HepG2 (cell line): Measurements from ENCODE around the gene CACNG4. TPM values are rescaled to one million over a fixed set of nuclear protein-coding genes. Genes with fewer than 3 reads are reported as not detected.

Experiments used
- ARID5B ChIP-seq: IDR thresholded peaks from 2 replicates; pipeline ENCODE4 v1.4.0; 2020; ENCODE audit warnings: mild to moderate bottlenecking, missing genetic modification reagents
- BHLHE40 ChIP-seq: IDR thresholded peaks from 2 replicates; pipeline ENCODE4 v1.6.1; 2011; ENCODE audit warnings: low read length, improper control_type of control experiment
- CENPT ChIP-seq: sonication (generic); formaldehyde crosslinking; IDR thresholded peaks from 2 replicates; pipeline ENCODE4 v1.8.0; 2022; ENCODE audit warnings: low read depth, mild to moderate bottlenecking, moderate library complexity, missing genetic modification reagents
- FOXC1 ChIP-seq: sonication (generic); formaldehyde crosslinking; IDR thresholded peaks from 2 replicates; pipeline ENCODE4 v1.8.0; 2022; ENCODE audit warnings: mild to moderate bottlenecking, missing genetic modification reagents, borderline replicate concordance
- IRF2 ChIP-seq: IDR thresholded peaks from 2 replicates; pipeline ENCODE4 v1.6.1; 2018; ENCODE audit warnings: missing genetic modification reagents, missing compliant biosample characterization
- KLF15 ChIP-seq: sonication (generic); formaldehyde crosslinking; IDR thresholded peaks from 2 replicates; pipeline ENCODE4 v1.8.1; 2023; ENCODE audit warnings: borderline replicate concordance, mild to moderate bottlenecking, inconsistent platforms, missing genetic modification reagents, mixed read lengths
- SP140L ChIP-seq: sonication (generic); formaldehyde crosslinking; IDR thresholded peaks from 2 replicates; pipeline ENCODE4 v1.4.0; 2020; ENCODE audit warnings: missing genetic modification reagents, borderline replicate concordance
- TARDBP ChIP-seq: sonication (generic); formaldehyde crosslinking; IDR thresholded peaks from 2 replicates; pipeline ENCODE4 v1.8.0; 2022; ENCODE audit warnings: mild to moderate bottlenecking, missing genetic modification reagents
- ZKSCAN8 ChIP-seq: IDR thresholded peaks from 2 replicates; pipeline ENCODE4 v1.6.1; 2016; ENCODE audit warnings: borderline replicate concordance, missing genetic modification reagents, missing compliant biosample characterization
- ZNF224 ChIP-seq: sonication (generic); formaldehyde crosslinking; IDR thresholded peaks from 2 replicates; pipeline ENCODE4 v1.5.0; 2020; ENCODE audit warnings: mild to moderate bottlenecking, missing genetic modification reagents
- ZNF337 ChIP-seq: sonication (generic); formaldehyde crosslinking; IDR thresholded peaks from 2 replicates; pipeline ENCODE4 v1.5.1; 2020; ENCODE audit warnings: missing genetic modification reagents, low read depth, mild to moderate bottlenecking, borderline replicate concordance
- ZNF597 ChIP-seq: sonication (generic); formaldehyde crosslinking; IDR thresholded peaks from 2 replicates; pipeline ENCODE4 v1.5.0; 2020; ENCODE audit warnings: missing genetic modification reagents
- ZNF782 ChIP-seq: sonication (generic); formaldehyde crosslinking; IDR thresholded peaks from 2 replicates; pipeline ENCODE4 v1.4.0; 2020; ENCODE audit warnings: missing genetic modification reagents, mild to moderate bottlenecking, borderline replicate concordance
- ZSCAN29 ChIP-seq: sonication (generic); formaldehyde crosslinking; conservative IDR thresholded peaks from 2 replicates; pipeline ENCODE4 v1.4.0; 2020; ENCODE audit warnings: mild to moderate bottlenecking, missing genetic modification reagents
- polyA plus RNA-seq, 8 experiments: library from polyadenylated mRNA; depleted of rRNA in 3 of 8; stranded (reverse) in 7 of 8; unstranded in 1 of 8; fragments of >200 nt; fragmentation: Illumina TruSeq in 4 of 8; extraction: Trizol in 4 of 8; gene quantifications; 2 replicates each; pipeline versions ENCODE4 v1.2.1 to v1.2.3, GENCODE V29; 2011 to 2016; ENCODE audit warnings: low read depth in 4 of 8, missing spikeins in 1 of 8, mixed read lengths in 1 of 8; ENCODE audit not compliant: insufficient read depth in 1 of 8
- total RNA-seq, 5 experiments: library from RNA; depleted of rRNA; stranded (reverse); fragments of >200 nt; fragmentation: Illumina TruSeq; extraction: Trizol; gene quantifications; 2 replicates each; pipeline ENCODE4 v1.2.3, GENCODE V29; 2016; ENCODE audit warnings: low read depth in 1 of 5
- TF ChIP-seq, protein P1 (sequence below): IDR thresholded peaks from 2 replicates; pipeline ENCODE4 v1.6.1; 2012; ENCODE audit warnings: low read length, improper control_type of control experiment
- TF ChIP-seq, protein P2 (sequence below), 2 experiments: sonication (generic) in 1 of 2; formaldehyde crosslinking in 1 of 2; IDR thresholded peaks; 2 replicates each; pipeline versions ENCODE4 v1.5.1 to v1.6.1; 2011 to 2020; ENCODE audit warnings: borderline replicate concordance in 1 of 2, low read depth in 1 of 2, low read length in 1 of 2, mild to moderate bottlenecking in 1 of 2, missing genetic modification reagents in 1 of 2, moderate library complexity in 1 of 2

The CACNG4 gene
- total and polyA plus RNA-seq, 2 of the 13 experiments (the other 11 are each of a cell fraction or from before 2014, with no cell fraction given) = 0.09 TPM

- no peak for TF ChIP-seq FOXC1 (CRISPR knock-in tag)
- no peak for TF ChIP-seq ZNF597 (CRISPR knock-in tag)
- no peak; the same call in 1 of the 2 replicates for TF ChIP-seq ZNF782 (CRISPR knock-in tag)
- TF ChIP-seq ZNF224 = 0 out of 2 replicates have a peak, but pooled peaks have one; percentile 44
- TF ChIP-seq IRF2 (CRISPR knock-in tag) = peak; percentile 24; the same call in 1 of the 2 replicates
- TF ChIP-seq ARID5B = peak; percentile 67
- TF ChIP-seq BHLHE40 = 0 out of 2 replicates have a peak, but pooled peaks have one; percentile 48
- no peak for TF ChIP-seq KLF15
- peak; percentile 27; the same call in 1 of the 2 replicates for TF ChIP-seq ZKSCAN8 (CRISPR knock-in tag)
- TF ChIP-seq SP140L (CRISPR knock-in tag) = no peak
- peak; percentile 80 for TF ChIP-seq TARDBP (CRISPR knock-in tag)
- no peak for TF ChIP-seq CENPT (CRISPR knock-in tag)
- TF ChIP-seq, protein P1, sequence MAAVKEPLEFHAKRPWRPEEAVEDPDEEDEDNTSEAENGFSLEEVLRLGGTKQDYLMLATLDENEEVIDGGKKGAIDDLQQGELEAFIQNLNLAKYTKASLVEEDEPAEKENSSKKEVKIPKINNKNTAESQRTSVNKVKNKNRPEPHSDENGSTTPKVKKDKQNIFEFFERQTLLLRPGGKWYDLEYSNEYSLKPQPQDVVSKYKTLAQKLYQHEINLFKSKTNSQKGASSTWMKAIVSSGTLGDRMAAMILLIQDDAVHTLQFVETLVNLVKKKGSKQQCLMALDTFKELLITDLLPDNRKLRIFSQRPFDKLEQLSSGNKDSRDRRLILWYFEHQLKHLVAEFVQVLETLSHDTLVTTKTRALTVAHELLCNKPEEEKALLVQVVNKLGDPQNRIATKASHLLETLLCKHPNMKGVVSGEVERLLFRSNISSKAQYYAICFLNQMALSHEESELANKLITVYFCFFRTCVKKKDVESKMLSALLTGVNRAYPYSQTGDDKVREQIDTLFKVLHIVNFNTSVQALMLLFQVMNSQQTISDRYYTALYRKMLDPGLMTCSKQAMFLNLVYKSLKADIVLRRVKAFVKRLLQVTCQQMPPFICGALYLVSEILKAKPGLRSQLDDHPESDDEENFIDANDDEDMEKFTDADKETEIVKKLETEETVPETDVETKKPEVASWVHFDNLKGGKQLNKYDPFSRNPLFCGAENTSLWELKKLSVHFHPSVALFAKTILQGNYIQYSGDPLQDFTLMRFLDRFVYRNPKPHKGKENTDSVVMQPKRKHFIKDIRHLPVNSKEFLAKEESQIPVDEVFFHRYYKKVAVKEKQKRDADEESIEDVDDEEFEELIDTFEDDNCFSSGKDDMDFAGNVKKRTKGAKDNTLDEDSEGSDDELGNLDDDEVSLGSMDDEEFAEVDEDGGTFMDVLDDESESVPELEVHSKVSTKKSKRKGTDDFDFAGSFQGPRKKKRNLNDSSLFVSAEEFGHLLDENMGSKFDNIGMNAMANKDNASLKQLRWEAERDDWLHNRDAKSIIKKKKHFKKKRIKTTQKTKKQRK = no peak
- TF ChIP-seq, protein P2, sequence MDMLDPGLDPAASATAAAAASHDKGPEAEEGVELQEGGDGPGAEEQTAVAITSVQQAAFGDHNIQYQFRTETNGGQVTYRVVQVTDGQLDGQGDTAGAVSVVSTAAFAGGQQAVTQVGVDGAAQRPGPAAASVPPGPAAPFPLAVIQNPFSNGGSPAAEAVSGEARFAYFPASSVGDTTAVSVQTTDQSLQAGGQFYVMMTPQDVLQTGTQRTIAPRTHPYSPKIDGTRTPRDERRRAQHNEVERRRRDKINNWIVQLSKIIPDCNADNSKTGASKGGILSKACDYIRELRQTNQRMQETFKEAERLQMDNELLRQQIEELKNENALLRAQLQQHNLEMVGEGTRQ (IDR thresholded peaks at IDR 0.05; ENCODE audit: low read depth, low read length) = no peak
- TF ChIP-seq, protein P2 (CRISPR knock-in tag; IDR thresholded peaks at IDR 0.05; ENCODE audit: borderline replicate concordance) = no peak
- TF ChIP-seq ZSCAN29 (CRISPR knock-in tag) = peak; percentile 97
- TF ChIP-seq ZNF337 (CRISPR knock-in tag) = peak; percentile 89; the same call in 1 of the 2 replicates
These were observed 6.4 kb upstream of the CACNG4 start (continued) for GRCh38 chr17:66957951-66958579.
